K562 (cell line): Measurements from ENCODE around the gene LCNL1. TPM values are rescaled to one million over a fixed set of nuclear protein-coding genes. Genes with fewer than 3 reads are reported as not detected.
A peak's percentile ranks its signal among the peaks of the same experiment; 100 is the strongest.

Experiments used
- CHD1 ChIP-seq: fragments of 200-600 bp; sonication (generic); IDR thresholded peaks from one replicate; pipeline ENCODE4 v1.6.1; 2012; ENCODE audit warnings: mild to moderate bottlenecking, moderate library complexity, low read length, inconsistent platforms
- FIP1L1 ChIP-seq: fragments of 200-400 bp; formaldehyde crosslinking; IDR thresholded peaks from 2 replicates; pipeline ENCODE4 v1.6.1; 2018; ENCODE audit warnings: mild to moderate bottlenecking, low read depth, low read length; ENCODE audit not compliant: poor library complexity, severe bottlenecking
- KLF10 ChIP-seq: fragments of 250-450 bp; sonication (Bioruptor Pico); IDR thresholded peaks from 2 replicates; pipeline ENCODE4 v1.6.1; 2021; ENCODE audit warnings: matching md5 sums
- MTA3 ChIP-seq: fragments of 450-650 bp; formaldehyde crosslinking; IDR thresholded peaks from 2 replicates; pipeline ENCODE4 v1.6.1; 2017; ENCODE audit warnings: mild to moderate bottlenecking, borderline replicate concordance
- NFRKB ChIP-seq: fragments of 450-650 bp; IDR thresholded peaks from 2 replicates; pipeline ENCODE4 v1.6.1; 2016; ENCODE audit warnings: low read depth
- NR2C1 ChIP-seq, 2 experiments: fragments of 450-650 bp; IDR thresholded peaks; 2 replicates each; pipeline ENCODE4 v1.6.1; 2017; ENCODE audit warnings: mild to moderate bottlenecking in 2 of 2, antibody characterized with exemption in 1 of 2, inconsistent platforms in 1 of 2, missing compliant biosample characterization in 1 of 2, missing genetic modification characterization in 1 of 2
- POU5F1 ChIP-seq: fragments of 150-350 bp; IDR thresholded peaks from 2 replicates; pipeline ENCODE4 v1.6.1; 2014; ENCODE audit warnings: borderline replicate concordance, low read length, low read depth, mild to moderate bottlenecking; ENCODE audit not compliant: partially characterized antibody
- SLC30A9 ChIP-seq: fragments of 250-450 bp; sonication (Bioruptor Pico); IDR thresholded peaks from 2 replicates; pipeline ENCODE4 v1.8.0; 2022; ENCODE audit warnings: mild to moderate bottlenecking, moderate library complexity
- ZFP1 ChIP-seq: fragments of 450-650 bp; formaldehyde crosslinking; IDR thresholded peaks from 2 replicates; pipeline ENCODE4 v1.4.0; 2020; ENCODE audit warnings: mild to moderate bottlenecking, mixed read lengths
- polyA plus RNA-seq, 8 experiments: library from polyadenylated mRNA; depleted of rRNA in 4 of 8; stranded (reverse) in 5 of 8; unstranded in 3 of 8; fragments of >200 nt; fragmentation: Nextera tagmentation in 2 of 8; fragmentation: Illumina TruSeq in 1 of 8; extraction: Ambion mirVana in 2 of 8; extraction: Trizol in 1 of 8; gene quantifications; 2 replicates each; pipeline versions ENCODE4 v1.2.1 to v1.2.3, GENCODE V29; 2011 to 2014; ENCODE audit warnings: inconsistent platforms in 1 of 8, missing spikeins in 1 of 8
- total RNA-seq, 7 experiments: library from RNA; depleted of rRNA in 6 of 7; stranded (reverse); fragments of >200 nt in 6 of 7; fragmentation: Illumina TruSeq in 2 of 7; extraction: Trizol in 2 of 7; gene quantifications; 2 replicates each; pipeline versions ENCODE4 v1.2.1 to v1.2.3, GENCODE V29; 2011 to 2021; ENCODE audit warnings: low replicate concordance in 1 of 7
- TF ChIP-seq, protein P1 (sequence below): fragments of 250-450 bp; sonication (Bioruptor Pico); IDR thresholded peaks from 2 replicates; pipeline ENCODE4 v1.9.0; 2021; ENCODE audit warnings: mild to moderate bottlenecking
- TF ChIP-seq, protein P2 (sequence below): conservative IDR thresholded peaks from 2 replicates; pipeline ENCODE4 v1.6.1; 2011; ENCODE audit warnings: low read depth, mild to moderate bottlenecking, low read length; ENCODE audit not compliant: control insufficient read depth
- TF ChIP-seq, protein P3 (sequence below): fragments of 450-650 bp; IDR thresholded peaks from 2 replicates; pipeline ENCODE4 v1.6.1; 2016; ENCODE audit warnings: low read depth, mild to moderate bottlenecking, moderate library complexity
- TF ChIP-seq, protein P4 (sequence below), 2 experiments: fragments of 450-650 bp; formaldehyde crosslinking in 1 of 2; IDR thresholded peaks; 2 replicates each; pipeline versions ENCODE4 v1.4.0 to v1.6.1; 2014 to 2020; ENCODE audit warnings: mild to moderate bottlenecking in 2 of 2, borderline replicate concordance in 1 of 2, low read depth in 1 of 2
- TF ChIP-seq, protein P5 (sequence below): fragments of 450-650 bp; IDR thresholded peaks from 2 replicates; pipeline ENCODE4 v1.6.1; 2018; ENCODE audit warnings: mild to moderate bottlenecking, low read depth; ENCODE audit not compliant: partially characterized antibody

Gene LCNL1
- total and polyA plus RNA-seq, 9 of the 15 experiments (the other 6 are each of a cell fraction or from before 2014, with no cell fraction given) = 0.04 to 0.16 (median 0.04) TPM; not detected in 4

DNA sequence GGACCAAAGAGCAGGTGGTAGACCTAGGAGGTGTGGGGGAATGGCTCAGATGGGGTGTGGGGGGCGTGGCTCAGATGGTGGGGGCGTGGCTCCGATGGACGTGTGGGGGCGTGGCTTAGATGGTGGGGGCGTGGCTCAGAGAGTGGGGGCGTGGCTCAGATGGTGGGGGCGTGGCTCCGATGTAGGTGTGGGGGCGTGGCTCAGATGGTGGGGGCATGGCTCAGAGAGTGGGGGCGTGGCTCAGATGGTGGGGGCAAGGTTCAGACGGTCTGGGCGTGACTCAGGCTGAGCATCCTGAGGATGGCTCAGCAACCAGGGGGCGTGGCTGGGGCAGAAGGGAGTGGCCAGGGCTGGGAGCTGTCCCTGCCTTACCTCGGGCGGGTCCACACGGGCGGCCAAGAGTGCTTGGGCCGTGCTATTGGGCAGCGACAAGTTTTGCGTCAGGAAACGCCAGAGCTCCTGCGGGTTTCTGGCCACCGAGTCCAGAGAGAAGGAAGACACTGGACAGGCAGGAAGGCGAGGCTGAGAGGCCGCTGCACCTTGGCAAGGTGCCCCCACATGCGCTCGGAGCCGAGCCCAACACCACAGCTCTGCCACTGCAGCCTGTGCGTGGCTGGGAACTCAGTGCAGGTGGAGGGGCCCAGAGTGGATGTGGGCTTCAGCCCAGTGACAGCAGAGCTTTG is 39.3 kb downstream of the LCNL1 start (continued):
- TF ChIP-seq POU5F1 = no peak
- TF ChIP-seq, protein P1, sequence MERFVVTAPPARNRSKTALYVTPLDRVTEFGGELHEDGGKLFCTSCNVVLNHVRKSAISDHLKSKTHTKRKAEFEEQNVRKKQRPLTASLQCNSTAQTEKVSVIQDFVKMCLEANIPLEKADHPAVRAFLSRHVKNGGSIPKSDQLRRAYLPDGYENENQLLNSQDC (CRISPR knock-in tag) = no peak
- no peak for TF ChIP-seq ZFP1 (CRISPR knock-in tag)
- TF ChIP-seq NFRKB = no peak
- TF ChIP-seq KLF10 (CRISPR knock-in tag) = no peak
- TF ChIP-seq, protein P2, sequence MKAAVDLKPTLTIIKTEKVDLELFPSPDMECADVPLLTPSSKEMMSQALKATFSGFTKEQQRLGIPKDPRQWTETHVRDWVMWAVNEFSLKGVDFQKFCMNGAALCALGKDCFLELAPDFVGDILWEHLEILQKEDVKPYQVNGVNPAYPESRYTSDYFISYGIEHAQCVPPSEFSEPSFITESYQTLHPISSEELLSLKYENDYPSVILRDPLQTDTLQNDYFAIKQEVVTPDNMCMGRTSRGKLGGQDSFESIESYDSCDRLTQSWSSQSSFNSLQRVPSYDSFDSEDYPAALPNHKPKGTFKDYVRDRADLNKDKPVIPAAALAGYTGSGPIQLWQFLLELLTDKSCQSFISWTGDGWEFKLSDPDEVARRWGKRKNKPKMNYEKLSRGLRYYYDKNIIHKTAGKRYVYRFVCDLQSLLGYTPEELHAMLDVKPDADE = no peak; the same call in 1 of the 2 replicates
- TF ChIP-seq SLC30A9 (CRISPR knock-in tag) = no peak
- TF ChIP-seq MTA3 = no peak
- TF ChIP-seq, protein P3, sequence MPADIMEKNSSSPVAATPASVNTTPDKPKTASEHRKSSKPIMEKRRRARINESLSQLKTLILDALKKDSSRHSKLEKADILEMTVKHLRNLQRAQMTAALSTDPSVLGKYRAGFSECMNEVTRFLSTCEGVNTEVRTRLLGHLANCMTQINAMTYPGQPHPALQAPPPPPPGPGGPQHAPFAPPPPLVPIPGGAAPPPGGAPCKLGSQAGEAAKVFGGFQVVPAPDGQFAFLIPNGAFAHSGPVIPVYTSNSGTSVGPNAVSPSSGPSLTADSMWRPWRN = no peak
- TF ChIP-seq, protein P4, sequence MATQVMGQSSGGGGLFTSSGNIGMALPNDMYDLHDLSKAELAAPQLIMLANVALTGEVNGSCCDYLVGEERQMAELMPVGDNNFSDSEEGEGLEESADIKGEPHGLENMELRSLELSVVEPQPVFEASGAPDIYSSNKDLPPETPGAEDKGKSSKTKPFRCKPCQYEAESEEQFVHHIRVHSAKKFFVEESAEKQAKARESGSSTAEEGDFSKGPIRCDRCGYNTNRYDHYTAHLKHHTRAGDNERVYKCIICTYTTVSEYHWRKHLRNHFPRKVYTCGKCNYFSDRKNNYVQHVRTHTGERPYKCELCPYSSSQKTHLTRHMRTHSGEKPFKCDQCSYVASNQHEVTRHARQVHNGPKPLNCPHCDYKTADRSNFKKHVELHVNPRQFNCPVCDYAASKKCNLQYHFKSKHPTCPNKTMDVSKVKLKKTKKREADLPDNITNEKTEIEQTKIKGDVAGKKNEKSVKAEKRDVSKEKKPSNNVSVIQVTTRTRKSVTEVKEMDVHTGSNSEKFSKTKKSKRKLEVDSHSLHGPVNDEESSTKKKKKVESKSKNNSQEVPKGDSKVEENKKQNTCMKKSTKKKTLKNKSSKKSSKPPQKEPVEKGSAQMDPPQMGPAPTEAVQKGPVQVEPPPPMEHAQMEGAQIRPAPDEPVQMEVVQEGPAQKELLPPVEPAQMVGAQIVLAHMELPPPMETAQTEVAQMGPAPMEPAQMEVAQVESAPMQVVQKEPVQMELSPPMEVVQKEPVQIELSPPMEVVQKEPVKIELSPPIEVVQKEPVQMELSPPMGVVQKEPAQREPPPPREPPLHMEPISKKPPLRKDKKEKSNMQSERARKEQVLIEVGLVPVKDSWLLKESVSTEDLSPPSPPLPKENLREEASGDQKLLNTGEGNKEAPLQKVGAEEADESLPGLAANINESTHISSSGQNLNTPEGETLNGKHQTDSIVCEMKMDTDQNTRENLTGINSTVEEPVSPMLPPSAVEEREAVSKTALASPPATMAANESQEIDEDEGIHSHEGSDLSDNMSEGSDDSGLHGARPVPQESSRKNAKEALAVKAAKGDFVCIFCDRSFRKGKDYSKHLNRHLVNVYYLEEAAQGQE (IDR thresholded peaks at IDR 0.05; ENCODE audit: borderline replicate concordance) = peak; percentile 58; the same call in 1 of the 2 replicates
- TF ChIP-seq, protein P4 (CRISPR knock-in tag; IDR thresholded peaks at IDR 0.05; ENCODE audit: low read depth) = no peak
- TF ChIP-seq, protein P5, sequence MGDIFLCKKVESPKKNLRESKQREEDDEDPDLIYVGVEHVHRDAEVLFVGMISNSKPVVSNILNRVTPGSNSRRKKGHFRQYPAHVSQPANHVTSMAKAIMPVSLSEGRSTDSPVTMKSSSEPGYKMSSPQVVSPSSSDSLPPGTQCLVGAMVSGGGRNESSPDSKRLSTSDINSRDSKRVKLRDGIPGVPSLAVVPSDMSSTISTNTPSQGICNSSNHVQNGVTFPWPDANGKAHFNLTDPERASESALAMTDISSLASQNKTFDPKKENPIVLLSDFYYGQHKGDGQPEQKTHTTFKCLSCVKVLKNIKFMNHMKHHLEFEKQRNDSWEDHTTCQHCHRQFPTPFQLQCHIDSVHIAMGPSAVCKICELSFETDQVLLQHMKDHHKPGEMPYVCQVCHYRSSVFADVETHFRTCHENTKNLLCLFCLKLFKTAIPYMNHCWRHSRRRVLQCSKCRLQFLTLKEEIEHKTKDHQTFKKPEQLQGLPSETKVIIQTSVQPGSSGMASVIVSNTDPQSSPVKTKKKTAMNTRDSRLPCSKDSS = no peak
- TF ChIP-seq FIP1L1 = peak; percentile 14
- TF ChIP-seq NR2C1 (IDR thresholded peaks at IDR 0.05) = no peak; the same call in 1 of the 2 replicates
- TF ChIP-seq NR2C1 (tag; IDR thresholded peaks at IDR 0.05) = no peak
- TF ChIP-seq CHD1 = no peak
